HEK293T (cell line): Measurements from ENCODE around the gene HS1BP3.

ENCODE experiments used
- ARNT ChIP-seq: fragments of 450-650 bp; IDR thresholded peaks from 2 replicates; pipeline ENCODE4 v1.6.1; 2017; ENCODE audit warnings: mild to moderate bottlenecking
- CTBP1 ChIP-seq: fragments of 450-650 bp; IDR thresholded peaks from 2 replicates; pipeline ENCODE4 v1.6.1; 2016; ENCODE audit warnings: borderline replicate concordance
- ELF4 ChIP-seq: fragments of 450-650 bp; IDR thresholded peaks from 2 replicates; pipeline ENCODE4 v1.6.1; 2017; ENCODE audit warnings: antibody characterized with exemption
- FOXK2 ChIP-seq: fragments of 450-650 bp; IDR thresholded peaks from 2 replicates; pipeline ENCODE4 v1.6.1; 2016; ENCODE audit warnings: mild to moderate bottlenecking
- FOXM1 ChIP-seq: fragments of 450-650 bp; IDR thresholded peaks from 2 replicates; pipeline ENCODE4 v1.6.1; 2017; ENCODE audit warnings: mild to moderate bottlenecking, borderline replicate concordance
- HDGF ChIP-seq: fragments of 450-650 bp; IDR thresholded peaks from 2 replicates; pipeline ENCODE4 v1.6.1; 2017; ENCODE audit warnings: antibody characterized with exemption, borderline replicate concordance
- PKNOX1 ChIP-seq: fragments of 450-650 bp; IDR thresholded peaks from 2 replicates; pipeline ENCODE4 v1.6.1; 2016
- SP1 ChIP-seq: fragments of 450-650 bp; IDR thresholded peaks from 2 replicates; pipeline ENCODE4 v1.6.1; 2017
- SUZ12 ChIP-seq: fragments of 450-650 bp; IDR thresholded peaks from 2 replicates; pipeline ENCODE4 v1.6.1; 2016; ENCODE audit warnings: mild to moderate bottlenecking
- ZNF384 ChIP-seq: fragments of 450-650 bp; IDR thresholded peaks from 2 replicates; pipeline ENCODE4 v1.6.1; 2016

DNA sequence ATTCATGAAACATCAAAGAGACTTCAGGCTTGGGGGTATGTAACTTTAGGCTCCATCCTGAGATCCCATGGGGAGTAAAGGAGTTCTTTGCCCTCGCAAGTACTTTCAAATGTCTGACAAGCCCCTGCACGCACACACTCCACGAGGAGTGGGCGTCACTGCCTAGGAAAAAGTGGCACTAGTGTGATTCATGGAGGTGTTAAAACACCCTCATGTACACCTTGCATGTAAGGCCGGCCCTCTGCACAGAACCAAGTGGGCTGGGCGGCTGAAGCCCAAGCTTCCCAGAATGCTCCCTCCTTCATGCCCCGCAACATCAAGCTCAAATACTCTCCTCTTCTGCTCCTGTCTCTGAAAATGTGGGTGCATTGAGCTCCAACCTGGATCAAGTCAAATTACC is 7.8 kb downstream of the HS1BP3 start:
- TF ChIP-seq FOXK2 (no peak), FOXM1 (no peak), ELF4 (no peak), HDGF (no peak), CTBP1 (no peak), ZNF384 (no peak), ARNT (no peak), SUZ12 (no peak), PKNOX1 (no peak), SP1 (no peak)
